HEK293 (cell line): ENCODE data around the gene GRM4.

Experiments
- CTCF ChIP-seq: fragments of 450-650 bp; formaldehyde crosslinking; IDR thresholded peaks from 2 replicates; pipeline ENCODE4 v1.5.1; 2016; ENCODE audit warnings: missing biosample characterization, missing genetic modification characterization
- MEIS1 ChIP-seq: sonication (generic); formaldehyde crosslinking; IDR thresholded peaks from 2 replicates; pipeline ENCODE4 v1.8.1; 2022; ENCODE audit warnings: missing genetic modification reagents, mild to moderate bottlenecking, borderline replicate concordance
- REPIN1 ChIP-seq: fragments of 450-650 bp; formaldehyde crosslinking; IDR thresholded peaks from 2 replicates; pipeline ENCODE4 v1.5.1; 2017; ENCODE audit warnings: missing biosample characterization, missing genetic modification characterization, low read depth
- YY1 ChIP-seq: fragments of 450-650 bp; formaldehyde crosslinking; IDR thresholded peaks from 2 replicates; pipeline ENCODE4 v1.5.1; 2018; ENCODE audit warnings: missing biosample characterization, missing genetic modification characterization
- ZBTB48 ChIP-seq: fragments of 450-650 bp; formaldehyde crosslinking; IDR thresholded peaks from 2 replicates; pipeline ENCODE4 v1.5.1; 2016; ENCODE audit warnings: missing biosample characterization, missing genetic modification characterization
- ZNF121 ChIP-seq: fragments of 450-650 bp; formaldehyde crosslinking; IDR thresholded peaks from 2 replicates; pipeline ENCODE4 v1.5.1; 2016; ENCODE audit warnings: missing biosample characterization, missing genetic modification characterization
- ZNF146 ChIP-seq: fragments of 450-650 bp; formaldehyde crosslinking; IDR thresholded peaks from 2 replicates; pipeline ENCODE4 v1.5.1; 2016; ENCODE audit warnings: missing biosample characterization, missing genetic modification characterization
- ZNF18 ChIP-seq: fragments of 450-650 bp; formaldehyde crosslinking; IDR thresholded peaks from 2 replicates; pipeline ENCODE4 v1.5.1; 2016; ENCODE audit warnings: missing biosample characterization, missing genetic modification characterization
- ZNF660 ChIP-seq: fragments of 450-650 bp; IDR thresholded peaks from 2 replicates; pipeline ENCODE4 v1.5.1; 2018; ENCODE audit warnings: missing biosample characterization, mild to moderate bottlenecking, missing genetic modification characterization
- TF ChIP-seq, protein P1 (sequence below): fragments of 450-650 bp; formaldehyde crosslinking; IDR thresholded peaks from 2 replicates; pipeline ENCODE4; 2016; ENCODE audit warnings: missing biosample characterization, missing genetic modification characterization

DNA sequence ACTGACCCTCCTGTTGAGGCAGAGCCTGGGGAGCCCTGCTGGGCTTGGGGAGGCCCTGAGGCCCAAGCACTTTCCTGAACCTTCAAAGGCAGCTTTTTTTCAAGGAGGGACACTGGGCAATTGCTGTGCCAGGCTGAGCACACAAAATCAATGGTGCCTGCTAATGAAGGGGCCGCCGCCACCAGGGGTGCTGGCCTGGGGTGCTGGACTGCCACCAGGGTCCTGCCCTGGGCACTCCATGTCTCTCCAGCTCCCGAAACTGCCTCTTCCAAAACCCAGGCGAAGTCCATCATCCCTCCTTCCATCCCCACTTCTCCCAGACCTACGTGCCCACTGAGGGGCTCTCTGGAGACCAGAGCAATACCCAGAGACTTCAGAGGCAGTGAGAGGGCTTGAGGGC is 145.6 kb downstream of the GRM4 start:
- no peak for TF ChIP-seq ZNF146 (tag by site-specific recombination)
- TF ChIP-seq YY1: no peak
- TF ChIP-seq MEIS1 (CRISPR knock-in tag): no peak
- TF ChIP-seq ZNF18 (tag by site-specific recombination): no peak
- no peak for TF ChIP-seq ZNF121 (tag by site-specific recombination)
- no peak for TF ChIP-seq ZNF660
- no peak for TF ChIP-seq REPIN1 (tag by site-specific recombination)
- TF ChIP-seq ZBTB48 (tag by site-specific recombination): no peak
- TF ChIP-seq CTCF (tag by site-specific recombination): no peak
- TF ChIP-seq, protein P1, sequence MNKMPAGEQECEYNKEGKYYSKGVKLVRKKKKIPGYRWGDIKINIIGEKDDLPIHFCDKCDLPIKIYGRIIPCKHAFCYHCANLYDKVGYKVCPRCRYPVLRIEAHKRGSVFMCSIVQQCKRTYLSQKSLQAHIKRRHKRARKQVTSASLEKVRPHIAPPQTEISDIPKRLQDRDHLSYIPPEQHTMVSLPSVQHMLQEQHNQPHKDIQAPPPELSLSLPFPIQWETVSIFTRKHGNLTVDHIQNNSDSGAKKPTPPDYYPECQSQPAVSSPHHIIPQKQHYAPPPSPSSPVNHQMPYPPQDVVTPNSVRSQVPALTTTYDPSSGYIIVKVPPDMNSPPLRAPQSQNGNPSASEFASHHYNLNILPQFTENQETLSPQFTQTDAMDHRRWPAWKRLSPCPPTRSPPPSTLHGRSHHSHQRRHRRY (tag by site-specific recombination): no peak
